Tibial artery (tissue), 4 donors: ENCODE measurements around the gene DPY19L2.
A peak's percentile ranks its signal among the peaks of the same experiment; 100 is the strongest.
"Not testable (repeated sequence)": the region's sequence is repeated elsewhere in the genome, so short reads cannot be mapped to it uniquely, and the experiment has no call there.

Experiments
- DNase-seq, 2 donors: peaks; one replicate each; pipeline ENCODE4 v3.0.0-alpha.2; 2019
- H3K27ac ChIP-seq, 2 donors: fragments of 200-600 bp; sonication (generic) in 1 of 2; 1 replicate in 1 of 2; 2 replicates in 1 of 2; pipeline ENCODE4 v1.5.1; 2018 to 2019; ENCODE audit warnings: mild to moderate bottlenecking in 1 of 2
- H3K27me3 ChIP-seq, 2 donors: fragments of 200-600 bp; sonication (generic) in 1 of 2; one replicate each; pipeline versions ENCODE4 v1.5.1 to v1.6.0; 2016 to 2019
- H3K36me3 ChIP-seq, 3 donors: fragments of 200-600 bp; sonication (generic) in 2 of 3; one replicate each; pipeline ENCODE4 v1.5.1; 2016 to 2019; ENCODE audit warnings: mild to moderate bottlenecking in 2 of 3
- H3K4me1 ChIP-seq, 4 donors: fragments of 200-600 bp; sonication (generic) in 2 of 4; 1 replicate in 3 of 4; 2 replicates in 1 of 4; pipeline ENCODE4 v1.5.1; 2016 to 2019
- H3K4me3 ChIP-seq, 2 donors: fragments of 200-600 bp; sonication (generic) in 1 of 2; 1 replicate in 1 of 2; 2 replicates in 1 of 2; pipeline ENCODE4 v1.5.1; 2018 to 2019; ENCODE audit warnings: mild to moderate bottlenecking in 2 of 2
- H3K9me3 ChIP-seq, 3 donors: fragments of 200-600 bp; sonication (generic) in 1 of 3; one replicate each; pipeline ENCODE4 v1.5.1; 2016 to 2019
- intact Hi-C: fragments of 100-400 bp; cut with DNase I; formaldehyde crosslinking; loops from one replicate; pipeline ENCODE4 v1.15.0; 2023; ENCODE audit warnings: low total_unique reads

Gene DPY19L2

GRCh38 chr12:63655543-63656257 is 12.6 kb downstream of the DPY19L2 start:
- H3K36me3 ChIP-seq, H3K27ac ChIP-seq, H3K4me1 ChIP-seq, H3K4me3 ChIP-seq, intact Hi-C loops, DNase-seq, H3K27me3 ChIP-seq, H3K9me3 ChIP-seq: not testable (repeated sequence)

DNA sequence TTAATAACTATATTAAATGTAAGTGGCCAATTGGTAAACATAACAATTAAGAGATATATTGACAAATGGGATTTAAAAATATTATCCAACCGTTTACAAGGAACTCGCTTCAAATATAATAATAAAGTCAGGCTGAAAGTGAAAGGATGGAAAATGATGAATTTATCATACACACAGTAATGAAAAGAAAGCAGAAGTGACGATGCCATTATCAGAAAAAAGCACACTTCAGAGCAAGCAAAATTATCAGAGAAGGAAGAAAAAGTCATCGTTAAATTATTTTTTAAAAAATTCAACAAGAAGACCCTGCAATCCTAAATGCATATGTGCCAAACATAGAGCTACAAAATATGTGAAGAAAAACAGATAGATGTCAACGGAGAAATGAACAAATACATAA is 13.8 kb downstream of the DPY19L2 start:
- DNase-seq, H3K9me3 ChIP-seq, H3K27ac ChIP-seq, H3K36me3 ChIP-seq, H3K4me3 ChIP-seq, intact Hi-C loops, H3K27me3 ChIP-seq, H3K4me1 ChIP-seq: not testable (repeated sequence)

DNA sequence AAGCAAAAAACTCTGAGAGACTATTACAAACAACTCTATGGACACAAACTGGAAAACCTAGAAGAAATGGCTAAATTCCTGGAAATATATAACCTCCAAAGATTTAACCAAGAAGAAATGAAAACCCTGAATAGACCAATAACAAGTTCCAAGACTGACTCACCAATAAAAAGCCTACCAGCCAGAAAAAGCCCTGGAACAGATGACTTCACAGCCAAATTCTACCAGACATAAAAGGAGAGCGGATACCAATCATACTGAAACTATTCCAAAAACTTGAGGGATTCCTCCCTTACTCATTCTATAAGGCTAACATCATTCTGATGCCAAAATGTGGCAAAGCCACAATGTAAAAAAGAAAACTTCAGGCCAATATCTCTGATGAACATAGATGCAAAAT is 18.8 kb downstream of the DPY19L2 start:
- intact Hi-C loops, H3K4me3 ChIP-seq, H3K27me3 ChIP-seq, H3K27ac ChIP-seq, DNase-seq, H3K9me3 ChIP-seq, H3K4me1 ChIP-seq, H3K36me3 ChIP-seq: not testable (repeated sequence)

DNA sequence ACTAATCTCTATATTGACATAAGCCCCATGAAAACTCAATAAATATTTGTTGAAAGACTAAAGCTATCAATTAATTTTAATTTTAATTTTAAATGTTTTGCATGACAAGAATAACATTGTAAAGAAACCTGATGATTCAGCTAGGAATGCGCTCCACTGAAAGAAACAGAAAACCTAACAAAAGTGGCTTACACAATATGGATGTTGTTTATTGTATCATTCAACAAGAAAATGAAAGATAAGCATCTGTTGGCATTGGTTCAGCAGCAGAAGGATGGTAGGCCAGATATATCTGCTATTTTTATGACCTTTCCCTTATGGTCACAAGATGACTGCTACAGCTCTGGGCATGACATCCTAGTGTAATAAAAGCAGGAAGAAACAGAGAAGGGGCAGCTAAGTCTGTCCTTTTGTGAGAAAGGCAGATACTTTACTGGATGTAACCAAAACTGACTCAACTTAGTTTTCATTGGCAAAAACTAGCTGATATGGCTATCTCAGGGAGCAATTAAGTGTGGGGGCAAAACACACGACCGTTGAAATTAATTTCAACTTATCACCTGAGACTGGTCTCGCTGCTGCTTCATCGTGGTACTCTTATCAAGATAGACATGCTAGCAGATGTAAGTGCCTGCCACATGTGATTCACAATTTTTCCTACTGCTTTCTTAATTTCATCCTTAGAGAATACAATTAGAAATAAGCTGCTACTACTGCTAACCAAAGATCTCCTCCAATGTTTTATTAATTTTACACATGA is 24.7 kb downstream of the DPY19L2 start:
- H3K9me3 ChIP-seq, intact Hi-C loops, H3K27me3 ChIP-seq, H3K36me3 ChIP-seq, H3K27ac ChIP-seq, H3K4me1 ChIP-seq, DNase-seq, H3K4me3 ChIP-seq: not testable (repeated sequence)

DNA sequence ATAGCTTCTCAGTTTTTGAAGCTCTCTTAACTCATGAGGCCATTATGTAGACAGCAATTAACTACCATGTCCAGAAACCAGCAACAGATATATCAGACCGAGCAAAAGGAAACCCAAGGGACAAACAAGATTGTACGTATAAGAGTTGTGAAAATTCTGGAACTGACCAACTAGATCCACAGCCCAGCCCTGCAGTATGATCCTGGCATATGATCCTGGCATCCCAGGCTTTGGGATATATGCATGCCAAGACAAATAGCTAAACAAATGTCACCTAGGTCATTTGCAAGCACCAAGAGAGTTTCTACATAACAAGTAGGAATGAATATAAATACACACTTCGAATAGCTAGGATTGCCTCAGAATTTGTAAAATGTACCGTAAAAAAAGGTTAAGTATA is 44.0 kb downstream of the DPY19L2 start:
- H3K4me1 ChIP-seq, H3K4me3 ChIP-seq, intact Hi-C loops, H3K9me3 ChIP-seq, H3K36me3 ChIP-seq, H3K27me3 ChIP-seq: not testable (repeated sequence)
- peak in 1 of 2 donors; percentile 21 for DNase-seq
- H3K27ac ChIP-seq = peak overlapping the region in 1 of 2 donors; percentile 36

DNA sequence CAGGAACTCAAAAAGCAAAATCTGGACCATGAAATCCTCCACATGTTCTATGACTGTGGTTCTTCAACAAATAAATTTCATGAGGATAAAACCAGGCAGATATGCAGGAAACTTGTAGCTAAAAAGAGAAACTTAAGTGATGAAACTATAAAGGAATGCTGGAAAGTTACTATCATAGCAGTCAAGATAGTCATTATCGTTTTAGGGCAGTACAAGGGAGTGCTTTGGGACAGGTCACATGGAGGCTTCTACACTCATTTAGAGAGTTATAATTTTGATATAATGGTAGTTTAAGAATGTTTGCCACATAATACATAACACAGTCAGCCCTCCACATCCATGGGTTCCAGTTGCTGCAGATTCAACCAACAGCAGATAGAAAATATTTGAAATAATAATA is 52.7 kb downstream of the DPY19L2 start:
- H3K4me1 ChIP-seq, H3K4me3 ChIP-seq, H3K36me3 ChIP-seq, intact Hi-C loops, DNase-seq, H3K27me3 ChIP-seq, H3K9me3 ChIP-seq, H3K27ac ChIP-seq: not testable (repeated sequence)

DNA sequence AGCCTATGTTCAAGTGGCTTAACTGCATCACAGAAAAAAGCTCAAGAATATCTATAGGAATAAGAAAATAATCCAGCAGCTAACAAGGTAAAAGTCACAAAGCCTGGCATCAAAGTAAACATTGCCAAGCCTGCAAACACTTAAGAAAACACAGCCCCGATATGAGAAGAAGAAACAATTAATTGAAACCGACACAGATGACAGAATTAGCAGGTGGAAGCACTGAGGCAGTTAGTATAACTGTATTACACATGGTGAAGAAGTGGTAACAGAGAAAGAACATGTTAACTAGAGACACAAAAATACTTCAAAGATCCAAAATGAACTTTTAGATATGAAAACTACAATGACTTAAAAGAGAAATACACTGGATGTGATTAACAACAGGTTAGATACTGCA is 57.0 kb downstream of the DPY19L2 start:
- DNase-seq, H3K36me3 ChIP-seq, H3K27me3 ChIP-seq, H3K9me3 ChIP-seq, intact Hi-C loops, H3K27ac ChIP-seq, H3K4me3 ChIP-seq, H3K4me1 ChIP-seq: not testable (repeated sequence)

GRCh38 chr12:63609281-63609680 is 59.0 kb downstream of the DPY19L2 start:
- H3K4me1 ChIP-seq, H3K27ac ChIP-seq, intact Hi-C loops, H3K4me3 ChIP-seq, H3K9me3 ChIP-seq, H3K27me3 ChIP-seq, H3K36me3 ChIP-seq, DNase-seq: not testable (repeated sequence)

GRCh38 chr12:63604985-63605384 is 63.3 kb downstream of the DPY19L2 start:
- DNase-seq, H3K4me3 ChIP-seq, H3K4me1 ChIP-seq, H3K27ac ChIP-seq, H3K36me3 ChIP-seq, intact Hi-C loops, H3K27me3 ChIP-seq, H3K9me3 ChIP-seq: not testable (repeated sequence)

GRCh38 chr12:63594828-63595227 is 73.5 kb downstream of the DPY19L2 start:
- H3K27me3 ChIP-seq, intact Hi-C loops, H3K9me3 ChIP-seq: not testable (repeated sequence)

GRCh38 chr12:63584426-63584825 is 83.9 kb downstream of the DPY19L2 start:
- H3K9me3 ChIP-seq, DNase-seq, H3K36me3 ChIP-seq, H3K4me3 ChIP-seq, intact Hi-C loops, H3K4me1 ChIP-seq, H3K27ac ChIP-seq, H3K27me3 ChIP-seq: not testable (repeated sequence)

More at GRCh38 chr12:63594828-63595227, 73.5 kb downstream of the DPY19L2 start:
- H3K4me1 ChIP-seq, DNase-seq, H3K4me3 ChIP-seq, H3K27ac ChIP-seq, H3K36me3 ChIP-seq: not testable (repeated sequence)

DNA sequence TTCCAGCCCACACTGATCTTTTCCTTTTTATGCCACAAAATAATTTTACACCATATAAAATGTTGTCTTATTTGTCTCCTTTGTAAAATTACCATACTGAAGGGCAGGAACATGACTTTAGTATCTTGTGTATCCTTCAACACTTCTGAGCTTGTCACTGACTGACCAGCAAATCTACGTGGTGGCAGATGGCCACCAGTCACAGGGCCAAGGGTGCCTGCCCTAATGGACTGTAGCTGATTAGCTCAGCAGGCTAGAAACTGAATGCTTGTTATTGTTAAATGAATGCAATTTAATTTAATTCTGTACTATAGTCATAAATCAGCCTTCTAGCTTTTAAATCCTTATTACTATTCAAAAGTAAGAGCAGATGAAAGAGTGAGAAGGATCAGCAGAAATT is 85.0 kb downstream of the DPY19L2 start:
- H3K27ac ChIP-seq, H3K9me3 ChIP-seq, H3K4me1 ChIP-seq, H3K4me3 ChIP-seq, intact Hi-C loops, H3K27me3 ChIP-seq, DNase-seq, H3K36me3 ChIP-seq: not testable (repeated sequence)

- H3K36me3 ChIP-seq, H3K9me3 ChIP-seq, H3K27me3 ChIP-seq, H3K27ac ChIP-seq, DNase-seq, H3K4me3 ChIP-seq, H3K4me1 ChIP-seq, intact Hi-C loops: not testable (repeated sequence)
Measured at GRCh38 chr12:63577631-63578030, 90.7 kb downstream of the DPY19L2 start.

DNA sequence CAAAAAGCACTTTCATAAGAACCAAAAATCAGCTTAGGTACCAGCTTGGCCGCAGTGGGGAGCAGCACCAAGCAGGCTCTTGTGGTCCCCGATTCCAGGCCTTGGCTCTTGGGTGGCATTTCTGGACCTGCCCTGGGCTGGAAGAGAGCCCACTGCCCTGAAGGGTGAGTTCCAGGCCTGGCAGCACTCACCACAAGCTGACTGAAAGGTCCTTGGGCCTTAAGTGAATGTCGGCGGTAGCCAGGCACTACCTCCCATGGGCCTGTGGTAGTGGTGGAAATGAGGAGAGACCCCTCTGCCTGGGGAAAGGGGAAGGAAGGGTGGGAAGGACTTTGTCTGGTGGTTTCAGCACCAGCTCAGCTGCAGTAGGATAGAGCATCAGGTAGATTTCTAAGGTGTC is 96.3 kb downstream of the DPY19L2 start:
- intact Hi-C loops = not testable (repeated sequence)

More for the DNA sequence above, 96.3 kb downstream of the DPY19L2 start:
- H3K27me3 ChIP-seq, DNase-seq, H3K9me3 ChIP-seq, H3K4me1 ChIP-seq, H3K4me3 ChIP-seq, H3K27ac ChIP-seq: not testable (repeated sequence)
- H3K36me3 ChIP-seq = peaks cover 12 to 25% (median 13%) of the 10 kb centered on the region in 3 donors
